HEK293 (cell line): ENCODE measurements around the gene PLK4.

ENCODE experiments used
- EGR2 ChIP-seq: fragments of 450-650 bp; formaldehyde crosslinking; IDR thresholded peaks from 2 replicates; pipeline ENCODE4 v1.5.1; 2016; ENCODE audit warnings: low read depth, missing biosample characterization, missing genetic modification characterization
- GFI1B ChIP-seq: fragments of 450-650 bp; formaldehyde crosslinking; IDR thresholded peaks from 2 replicates; pipeline ENCODE4 v1.5.1; 2016; ENCODE audit warnings: missing biosample characterization, missing genetic modification characterization
- HIC1 ChIP-seq: fragments of 450-650 bp; formaldehyde crosslinking; IDR thresholded peaks from 2 replicates; pipeline ENCODE4 v1.5.1; 2016; ENCODE audit warnings: missing biosample characterization, missing genetic modification characterization
- HOXA7 ChIP-seq: sonication (generic); formaldehyde crosslinking; IDR thresholded peaks from 2 replicates; pipeline ENCODE4 v1.8.1; 2022; ENCODE audit warnings: missing genetic modification reagents, borderline replicate concordance
- IKZF3 ChIP-seq: fragments of 450-650 bp; IDR thresholded peaks from 2 replicates; pipeline ENCODE4 v1.5.0; 2018; ENCODE audit warnings: missing biosample characterization, mild to moderate bottlenecking, missing genetic modification characterization, moderate library complexity
- KLF8 ChIP-seq: fragments of 450-650 bp; formaldehyde crosslinking; IDR thresholded peaks from 2 replicates; pipeline ENCODE4 v1.5.1; 2016; ENCODE audit warnings: missing biosample characterization, missing genetic modification characterization
- OVOL3 ChIP-seq: fragments of 450-650 bp; formaldehyde crosslinking; IDR thresholded peaks from 2 replicates; pipeline ENCODE4 v1.5.1; 2016; ENCODE audit warnings: missing biosample characterization, missing genetic modification characterization
- PRDM1 ChIP-seq: fragments of 450-650 bp; formaldehyde crosslinking; IDR thresholded peaks from 2 replicates; pipeline ENCODE4; 2016; ENCODE audit warnings: missing biosample characterization, missing genetic modification characterization
- PRDM10 ChIP-seq: fragments of 450-650 bp; formaldehyde crosslinking; IDR thresholded peaks from 2 replicates; pipeline ENCODE4 v1.5.1; 2016; ENCODE audit warnings: missing biosample characterization, missing genetic modification characterization
- TCF7L2 ChIP-seq: IDR thresholded peaks from 2 replicates; pipeline ENCODE4 v1.6.1; 2011; ENCODE audit warnings: low read depth, mild to moderate bottlenecking, inconsistent platforms, low read length, moderate library complexity, borderline replicate concordance
- TSHZ1 ChIP-seq: fragments of 450-650 bp; formaldehyde crosslinking; IDR thresholded peaks from 2 replicates; pipeline ENCODE4 v1.5.1; 2016; ENCODE audit warnings: missing biosample characterization, missing genetic modification characterization, borderline replicate concordance
- ZBTB26 ChIP-seq: fragments of 450-650 bp; formaldehyde crosslinking; optimal IDR thresholded peaks from 2 replicates; pipeline ENCODE3; 2016; ENCODE audit warnings: missing biosample characterization, mild to moderate bottlenecking, missing genetic modification characterization
- ZBTB48 ChIP-seq: fragments of 450-650 bp; formaldehyde crosslinking; IDR thresholded peaks from 2 replicates; pipeline ENCODE4 v1.5.1; 2016; ENCODE audit warnings: missing biosample characterization, missing genetic modification characterization
- ZBTB8A ChIP-seq: fragments of 450-650 bp; formaldehyde crosslinking; IDR thresholded peaks from 2 replicates; pipeline ENCODE4 v1.5.1; 2016; ENCODE audit warnings: missing biosample characterization, missing genetic modification characterization
- ZFP3 ChIP-seq: fragments of 450-650 bp; formaldehyde crosslinking; IDR thresholded peaks from 2 replicates; pipeline ENCODE4 v1.5.1; 2016; ENCODE audit warnings: low read depth, missing biosample characterization, missing genetic modification characterization
- ZFP37 ChIP-seq: fragments of 450-650 bp; formaldehyde crosslinking; IDR thresholded peaks from 2 replicates; pipeline ENCODE4 v1.5.1; 2016; ENCODE audit warnings: missing biosample characterization, missing genetic modification characterization
- ZNF132 ChIP-seq: fragments of 450-650 bp; formaldehyde crosslinking; IDR thresholded peaks from 2 replicates; pipeline ENCODE4 v1.5.1; 2017; ENCODE audit warnings: missing biosample characterization, missing genetic modification characterization, borderline replicate concordance
- ZNF146 ChIP-seq: fragments of 450-650 bp; formaldehyde crosslinking; IDR thresholded peaks from 2 replicates; pipeline ENCODE4 v1.5.1; 2016; ENCODE audit warnings: missing biosample characterization, missing genetic modification characterization
- ZNF175 ChIP-seq: fragments of 450-650 bp; formaldehyde crosslinking; IDR thresholded peaks from 2 replicates; pipeline ENCODE4 v1.5.1; 2016; ENCODE audit warnings: missing biosample characterization, missing genetic modification characterization
- ZNF341 ChIP-seq: fragments of 450-650 bp; formaldehyde crosslinking; IDR thresholded peaks from 2 replicates; pipeline ENCODE4; 2016; ENCODE audit warnings: low read depth, missing biosample characterization, missing genetic modification characterization
- ZNF366 ChIP-seq: fragments of 450-650 bp; formaldehyde crosslinking; conservative IDR thresholded peaks from 2 replicates; pipeline ENCODE4 v1.5.1; 2016; ENCODE audit warnings: missing biosample characterization, missing genetic modification characterization
- ZNF37A ChIP-seq: fragments of 450-650 bp; IDR thresholded peaks from 2 replicates; pipeline ENCODE4 v1.5.1; 2018; ENCODE audit warnings: missing biosample characterization, missing genetic modification characterization
- ZNF423 ChIP-seq: fragments of 450-650 bp; formaldehyde crosslinking; IDR thresholded peaks from 2 replicates; pipeline ENCODE4 v1.5.1; 2016; ENCODE audit warnings: missing biosample characterization, missing genetic modification characterization
- ZNF521 ChIP-seq: fragments of 450-650 bp; formaldehyde crosslinking; IDR thresholded peaks from 2 replicates; pipeline ENCODE4 v1.5.1; 2017; ENCODE audit warnings: missing biosample characterization, mild to moderate bottlenecking, missing genetic modification characterization
- ZNF529 ChIP-seq: fragments of 450-650 bp; formaldehyde crosslinking; IDR thresholded peaks from 2 replicates; pipeline ENCODE4 v1.5.1; 2017; ENCODE audit warnings: missing genetic modification characterization, missing biosample characterization; ENCODE audit not compliant: insufficient replicate concordance
- ZNF560 ChIP-seq: fragments of 450-650 bp; formaldehyde crosslinking; IDR thresholded peaks from 2 replicates; pipeline ENCODE4 v1.5.1; 2017; ENCODE audit warnings: missing biosample characterization, missing genetic modification characterization, borderline replicate concordance
- ZNF677 ChIP-seq: fragments of 450-650 bp; IDR thresholded peaks from 2 replicates; pipeline ENCODE4 v1.5.0; 2018; ENCODE audit warnings: missing biosample characterization, mild to moderate bottlenecking, missing genetic modification characterization, moderate library complexity
- ZNF768 ChIP-seq: fragments of 450-650 bp; formaldehyde crosslinking; IDR thresholded peaks from 2 replicates; pipeline ENCODE4 v1.5.1; 2018; ENCODE audit warnings: missing biosample characterization, mild to moderate bottlenecking, missing genetic modification characterization
- ZNF777 ChIP-seq: fragments of 450-650 bp; formaldehyde crosslinking; IDR thresholded peaks from 2 replicates; pipeline ENCODE4 v1.5.1; 2017; ENCODE audit warnings: missing biosample characterization, missing genetic modification characterization, borderline replicate concordance

The PLK4 gene

GRCh38 chr4:127880763-127881562, at the start of gene PLK4 (continued):
- TF ChIP-seq ZNF529 (tag by site-specific recombination) (no peak), OVOL3 (tag by site-specific recombination) (peak; percentile 63; the same call in 1 of the 2 replicates), ZBTB48 (tag by site-specific recombination) (peak; percentile 73), IKZF3 (peak; percentile 87), ZBTB8A (tag by site-specific recombination) (peak; percentile 59; the same call in 1 of the 2 replicates), KLF8 (tag by site-specific recombination) (peak; percentile 92), TSHZ1 (peak; percentile 42; the same call in 1 of the 2 replicates), ZNF37A (tag by site-specific recombination) (no peak), HOXA7 (no peak), ZNF560 (tag by site-specific recombination) (no peak), HIC1 (tag by site-specific recombination) (peak; percentile 62; the same call in 1 of the 2 replicates), ZNF132 (tag by site-specific recombination) (no peak), PRDM10 (tag by site-specific recombination) (peak; percentile 62; the same call in 1 of the 2 replicates), ZNF175 (tag by site-specific recombination) (no peak), GFI1B (tag by site-specific recombination) (no peak), EGR2 (peak; percentile 84), ZNF521 (no peak), ZNF677 (no peak), ZNF777 (tag by site-specific recombination) (0 out of 2 replicates have a peak, but pooled peaks have one; percentile 42), ZNF366 (tag by site-specific recombination) (0 out of 2 replicates have a peak, but pooled peaks have one; percentile 33), TCF7L2 (no peak), PRDM1 (tag by site-specific recombination) (no peak), ZNF341 (tag by site-specific recombination) (peak; percentile 75), ZBTB26 (tag by site-specific recombination) (peak; percentile 26), ZFP37 (tag by site-specific recombination) (peak; percentile 74; the same call in 1 of the 2 replicates), ZNF423 (peak; percentile 28; the same call in 1 of the 2 replicates), ZNF768 (tag by site-specific recombination) (no peak), ZFP3 (tag by site-specific recombination) (no peak), ZNF146 (tag by site-specific recombination) (no peak)
